ENCODE measurements around the gene SACM1L.
A peak's percentile ranks its signal among the peaks of the same experiment; 100 is the strongest.
"Not testable (repeated sequence)": the region's sequence is repeated elsewhere in the genome, so short reads cannot be mapped to it uniquely, and the experiment has no call there.

The SACM1L gene

GRCh38 chr3:45670436-45670835 lies 18.8 kb upstream of the SACM1L start:
- DNase-seq, result no peak

DNA sequence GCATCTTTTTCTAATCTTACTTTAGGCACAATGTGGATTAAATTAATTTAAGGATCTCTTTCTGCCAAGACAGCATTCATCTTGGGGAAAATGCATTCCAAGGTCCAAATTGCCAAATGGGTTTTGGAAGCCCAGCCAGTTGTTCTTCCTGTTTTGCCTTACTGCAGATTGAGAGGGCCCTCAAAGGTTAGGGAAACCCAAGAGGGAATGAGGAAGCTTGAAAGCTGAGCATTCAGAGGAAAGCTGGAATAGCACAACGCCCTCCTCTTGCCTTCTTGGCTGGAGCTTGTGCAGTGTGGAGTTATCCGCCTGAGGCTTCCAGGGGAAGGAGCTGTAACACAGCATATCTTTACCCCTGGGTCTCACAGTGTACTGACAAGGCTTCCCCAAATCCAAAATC lies 18.2 kb upstream of the SACM1L start:
- no peak for DNase-seq

DNA sequence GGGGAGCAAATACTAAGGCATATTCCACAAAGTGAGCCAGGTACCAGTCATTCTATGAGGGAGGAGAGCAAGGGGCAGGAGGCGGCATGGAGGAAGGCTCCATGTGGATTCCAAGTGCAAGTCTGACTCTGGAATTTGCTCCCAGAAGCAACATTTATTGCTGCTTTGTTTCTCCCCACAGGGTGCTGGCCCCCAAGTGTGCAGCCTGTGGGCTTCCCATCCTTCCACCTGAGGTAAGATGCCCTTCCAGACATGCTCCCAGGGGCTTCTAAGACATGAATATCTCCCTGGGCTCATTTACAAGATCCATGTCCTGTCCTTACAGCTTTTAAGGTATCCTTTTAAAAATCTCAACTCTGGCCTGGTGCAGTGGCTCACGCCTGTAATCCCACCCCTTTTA lies 15.9 kb upstream of the SACM1L start:
- no peak for DNase-seq

DNA sequence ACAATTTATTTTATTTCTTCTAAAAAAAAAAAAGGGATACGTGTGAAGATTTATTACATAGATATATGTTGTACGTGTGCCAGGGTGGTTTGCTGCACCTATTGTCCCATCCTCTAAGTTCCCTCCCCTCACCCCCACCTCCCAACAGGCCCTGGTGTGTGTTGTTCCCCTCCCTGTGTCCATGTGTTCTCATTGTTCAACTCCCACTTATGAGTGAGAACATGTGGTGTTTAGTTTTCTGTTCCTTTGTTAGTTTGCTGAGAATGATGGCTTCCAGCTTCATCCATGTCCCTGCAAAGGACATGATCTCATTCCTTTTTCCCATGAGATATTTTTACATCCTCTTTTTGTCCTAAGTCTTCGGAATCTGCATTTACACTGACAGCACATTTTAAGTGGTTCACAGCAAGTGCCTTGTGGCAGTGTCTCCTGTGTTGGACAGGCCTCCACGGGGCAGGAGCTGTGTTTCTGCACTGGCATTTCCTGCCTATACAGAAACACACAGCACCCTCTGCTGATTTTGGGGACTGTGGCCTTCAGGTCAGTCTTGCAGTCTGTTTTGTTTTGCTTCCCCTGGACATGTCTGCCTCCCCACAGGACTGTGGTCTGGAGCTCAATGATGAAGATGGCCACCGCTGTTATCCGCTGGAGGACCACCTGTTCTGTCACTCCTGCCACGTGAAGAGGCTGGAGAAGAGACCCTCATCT lies 12.7 kb upstream of the SACM1L start:
- no peak for DNase-seq

- DNase-seq, result peak; percentile 58
Observed at GRCh38 chr3:45677033-45677446, 12.2 kb upstream of the SACM1L start.

- DNase-seq, result no peak
Observed at GRCh38 chr3:45677841-45678240, 11.4 kb upstream of the SACM1L start.

GRCh38 chr3:45679805-45680204 lies 9.4 kb upstream of the SACM1L start:
- DNase-seq, result no peak

- DNase-seq, result no peak
Observed at GRCh38 chr3:45681221-45681620, 8.0 kb upstream of the SACM1L start.

GRCh38 chr3:45681846-45682245 lies 7.3 kb upstream of the SACM1L start:
- no peak for DNase-seq

DNA sequence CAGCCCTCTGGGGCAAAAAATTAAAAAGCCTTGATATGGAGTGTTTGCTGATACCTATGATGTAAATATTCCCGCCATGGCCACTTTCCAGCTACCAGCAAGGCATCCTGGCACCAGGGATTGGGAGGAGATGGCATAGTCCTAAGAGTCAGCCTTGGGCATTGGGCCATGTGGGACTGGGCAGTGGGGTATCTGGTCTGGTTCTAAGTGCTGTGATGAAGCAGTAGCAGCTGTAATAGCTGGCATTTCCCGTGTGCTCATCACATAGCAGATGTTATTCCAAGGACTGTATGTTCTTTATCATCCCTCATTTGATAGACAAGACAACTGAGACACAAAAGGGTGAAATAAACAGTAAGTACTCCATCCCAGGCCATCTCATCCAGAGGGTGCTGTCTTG lies 6.9 kb upstream of the SACM1L start:
- no peak for DNase-seq

- no peak for DNase-seq
Observed at GRCh38 chr3:45682786-45683185, 6.4 kb upstream of the SACM1L start.

- no peak for DNase-seq
Observed at GRCh38 chr3:45683417-45684326, 5.5 kb upstream of the SACM1L start.

- DNase-seq, result no peak
Observed at GRCh38 chr3:45684327-45684892, 4.8 kb upstream of the SACM1L start.

- not testable (repeated sequence) for DNase-seq
Observed at GRCh38 chr3:45685722-45686121, 3.5 kb upstream of the SACM1L start.

DNA sequence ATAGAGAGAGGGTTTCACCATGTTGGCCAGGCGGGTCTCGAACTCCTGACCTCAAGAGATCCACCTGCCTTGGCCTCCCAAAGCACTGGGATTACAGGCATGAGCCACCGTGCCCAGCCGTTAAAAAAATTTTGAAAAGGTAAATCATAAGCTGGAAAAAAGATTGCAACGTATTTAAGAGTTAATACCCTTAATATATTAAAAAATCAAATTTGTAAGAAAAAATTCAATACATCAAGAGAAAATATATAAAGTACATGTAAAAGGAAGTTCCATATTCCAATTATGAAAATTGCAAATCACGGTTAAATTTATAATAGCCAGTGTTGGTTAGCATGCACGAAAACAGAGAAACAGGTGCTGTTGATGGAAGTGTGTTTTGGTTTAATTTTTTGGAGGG lies 2.3 kb upstream of the SACM1L start:
- DNase-seq, result no peak

DNA sequence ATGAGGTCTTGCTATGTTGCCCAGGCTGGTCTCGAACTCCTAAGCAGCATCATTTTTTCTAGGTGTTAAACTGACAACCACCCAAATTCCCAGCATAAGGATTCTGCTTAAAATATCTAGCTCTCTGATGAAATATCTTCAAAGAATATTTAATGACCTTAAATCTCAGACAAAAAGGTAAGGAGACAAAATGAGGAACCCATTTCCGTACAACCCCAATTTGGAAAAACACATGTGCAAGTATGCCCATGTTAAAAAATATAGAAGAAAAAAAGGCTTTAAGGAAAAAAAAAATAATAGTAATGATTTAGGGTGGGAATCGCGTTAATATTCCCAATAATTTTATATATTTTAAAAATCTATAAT lies 1.4 kb upstream of the SACM1L start:
- no peak for DNase-seq

DNA sequence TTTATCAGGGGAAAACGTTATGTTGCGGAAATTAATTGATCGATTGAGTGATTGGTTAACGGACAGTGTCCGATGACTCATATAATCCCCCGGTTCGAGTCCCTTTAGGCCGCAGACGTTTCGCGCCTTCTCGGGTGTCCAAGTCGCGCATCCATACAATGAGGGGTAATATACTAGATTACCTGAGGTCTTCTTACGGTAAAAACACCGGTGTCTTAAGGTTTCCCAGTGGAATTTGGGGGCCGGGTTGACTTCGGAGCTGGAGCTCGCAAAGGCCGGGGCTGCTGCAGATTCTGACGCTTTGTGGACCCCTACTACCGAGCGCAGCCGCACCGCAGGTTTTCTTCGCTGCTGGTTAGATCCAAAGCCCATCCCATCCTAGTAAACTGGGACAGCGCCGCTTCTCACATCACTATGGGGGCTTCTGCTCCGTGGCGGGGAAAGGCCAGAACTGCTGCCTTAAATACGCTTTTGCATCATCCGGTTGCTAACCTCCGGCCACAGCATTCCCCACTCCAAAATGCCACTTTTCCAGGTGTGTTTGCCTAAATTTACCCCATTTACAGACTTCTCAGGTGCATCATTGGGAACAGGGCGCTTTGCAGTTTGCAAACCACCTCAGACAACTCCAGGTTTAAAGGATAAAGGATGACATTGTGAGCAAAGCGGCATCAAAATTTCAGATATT lies 858 bp upstream of the SACM1L start:
- no peak for DNase-seq

- DNase-seq, result no peak
Observed at GRCh38 chr3:45689787-45690145, 570 bp downstream of the SACM1L start.

GRCh38 chr3:45690336-45691035 lies 1.3 kb downstream of the SACM1L start:
- no peak for DNase-seq

DNA sequence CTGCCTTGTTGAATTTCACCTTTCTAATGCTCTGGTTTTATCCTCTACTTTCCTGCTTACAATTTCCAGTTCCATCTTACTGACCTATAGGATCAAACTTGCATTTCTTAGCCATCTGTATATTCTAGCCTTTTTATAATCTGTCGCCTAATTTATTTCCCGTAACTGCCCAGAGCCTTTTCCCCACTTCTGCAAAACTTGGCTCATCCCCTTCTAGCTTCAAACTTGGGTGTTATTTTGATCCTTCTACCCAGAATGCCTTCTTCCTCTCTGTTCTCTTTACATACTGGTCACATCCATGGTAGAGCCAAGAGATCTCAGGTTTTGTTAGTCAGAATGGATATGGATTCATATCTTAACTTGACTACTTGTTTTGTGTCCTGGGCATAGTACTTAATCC lies 2.6 kb downstream of the SACM1L start:
- no peak for DNase-seq

GRCh38 chr3:45692866-45693265 lies 3.7 kb downstream of the SACM1L start:
- no peak for DNase-seq

DNA sequence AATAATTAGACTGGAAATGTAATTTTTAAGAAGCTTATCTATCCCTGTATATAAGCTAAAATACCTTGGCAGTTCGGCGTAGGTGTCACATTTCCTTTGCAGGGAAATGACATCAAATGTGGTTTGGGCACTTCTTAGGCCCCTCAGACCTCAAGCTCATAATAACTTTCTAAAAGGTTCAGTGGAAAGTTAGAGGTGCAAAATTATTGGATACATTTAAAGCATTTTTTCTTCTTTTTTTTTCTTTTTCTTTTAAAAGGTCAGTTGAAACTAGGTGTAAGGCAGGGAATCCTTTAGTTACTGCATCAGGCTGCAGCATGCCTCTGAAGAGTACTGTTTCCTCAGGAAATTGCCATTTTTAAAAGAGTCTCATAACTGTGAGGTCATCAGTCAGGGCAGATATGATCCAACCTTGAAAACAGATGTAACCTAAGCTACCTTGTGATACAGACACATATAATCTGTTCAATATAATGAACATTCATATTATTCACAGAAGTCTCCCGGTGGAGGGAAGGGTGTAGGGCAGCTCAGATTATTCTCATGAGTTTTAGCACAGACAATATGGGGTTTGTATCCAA lies 4.8 kb downstream of the SACM1L start:
- DNase-seq, result peak; percentile 53
